Measurements from ENCODE around the gene UNC13D.

The UNC13D gene

GRCh38 chr17:75784473-75785015, 59.7 kb downstream of the UNC13D start, which contains the start of gene UNK (continued):
- TF ChIP-seq ZNF677 (tag by site-specific recombination; IDR thresholded peaks at IDR 0.05) (no peak), ZBTB20 (tag by site-specific recombination; IDR thresholded peaks at IDR 0.05) (peak; percentile 74; the same call in 1 of the 2 replicates), ZNF76 (tag by site-specific recombination; IDR thresholded peaks at IDR 0.05; ENCODE audit: borderline replicate concordance, low read depth) (peak; percentile 98), ZNF10 (tag by site-specific recombination; IDR thresholded peaks at IDR 0.05) (no peak), ZNF610 (tag by site-specific recombination; IDR thresholded peaks at IDR 0.05; ENCODE audit: borderline replicate concordance) (peak; percentile 71; the same call in 1 of the 2 replicates), ZIC2 (tag by site-specific recombination; IDR thresholded peaks at IDR 0.05) (peak; percentile 78), ZNF776 (tag by site-specific recombination; IDR thresholded peaks at IDR 0.05; ENCODE audit: borderline replicate concordance) (no peak), ZNF169 (tag by site-specific recombination; IDR thresholded peaks at IDR 0.05) (no peak), ZNF24 (tag by site-specific recombination; IDR thresholded peaks at IDR 0.05) (peak; percentile 16; the same call in 1 of the 2 replicates), ZNF302 (tag by site-specific recombination; IDR thresholded peaks at IDR 0.05; ENCODE audit: low read depth) (no peak), OSR2 (tag by site-specific recombination; IDR thresholded peaks at IDR 0.05) (peak; percentile 45; the same call in 1 of the 2 replicates), ZNF354C (tag by site-specific recombination; IDR thresholded peaks at IDR 0.05; ENCODE audit: borderline replicate concordance, low read depth) (no peak), ZNF366 (tag by site-specific recombination; conservative IDR thresholded peaks at IDR 0.05) (peak; percentile 64; the same call in 1 of the 2 replicates), PBX3 (CRISPR knock-in tag; IDR thresholded peaks at IDR 0.05) (peak; percentile 83), KLF8 (tag by site-specific recombination; IDR thresholded peaks at IDR 0.05) (no peak; the same call in 1 of the 2 replicates), ZFHX2 (tag by site-specific recombination; conservative IDR thresholded peaks at IDR 0.05) (0 out of 2 replicates have a peak, but pooled peaks have one; percentile 3), IKZF3 (tag by site-specific recombination; IDR thresholded peaks at IDR 0.05) (peak; percentile 95), HOXD13 (CRISPR knock-in tag; IDR thresholded peaks at IDR 0.05; ENCODE audit: borderline replicate concordance) (no peak; the same call in 1 of the 2 replicates), ZNF18 (tag by site-specific recombination; IDR thresholded peaks at IDR 0.05) (0 out of 2 replicates have a peak, but pooled peaks have one; percentile 42), SALL2 (tag by site-specific recombination; IDR thresholded peaks at IDR 0.05; ENCODE audit: borderline replicate concordance) (no peak), ZNF580 (tag by site-specific recombination; IDR thresholded peaks at IDR 0.05) (peak; percentile 93), ZBTB26 (tag by site-specific recombination; optimal IDR thresholded peaks at IDR 0.05) (peak; percentile 98), ZNF501 (tag by site-specific recombination; IDR thresholded peaks at IDR 0.05) (no peak), TCF7L2 (IDR thresholded peaks at IDR 0.05; ENCODE audit: borderline replicate concordance, low read depth, low read length) (no peak), ZXDB (tag by site-specific recombination; IDR thresholded peaks at IDR 0.05) (peak; percentile 59), YY2 (tag by site-specific recombination; IDR thresholded peaks at IDR 0.05) (peak; percentile 63), ZNF324 (tag by site-specific recombination; IDR thresholded peaks at IDR 0.05) (no peak), GLIS1 (tag by site-specific recombination; IDR thresholded peaks at IDR 0.05) (peak; percentile 100), SP3 (tag by site-specific recombination; IDR thresholded peaks at IDR 0.05) (peak; percentile 89)

All from HEK293 (cell line).